ENCODE results near the gene BCAR1. TPM values are rescaled to one million over a fixed set of nuclear protein-coding genes. Genes with fewer than 3 reads are reported as not detected.
A peak's percentile ranks its signal among the peaks of the same experiment; 100 is the strongest.
"Not testable (repeated sequence)": the region's sequence is repeated elsewhere in the genome, so short reads cannot be mapped to it uniquely, and the experiment has no call there.

Gene BCAR1
- total RNA-seq, 8 experiments from 2014 or later, result 14.5 to 38.4 (median 22.2) TPM

GRCh38 chr16:75230471-75231110 is 20.8 kb downstream of the BCAR1 start:
- no peak overlapping the region for H3K27ac ChIP-seq
- H3K4me1 ChIP-seq (replicated peaks in 1 of 2), result peaks cover 3% of the 10 kb centered on the region in 2 donors
- no peak overlapping the region for H3K4me3 ChIP-seq
- 63 to 100% (median 90%) methylated on average over 1 to 8 of the region's 9 CpGs; no CpG with 5 or more reads in 1 of the 10 experiments for WGBS, 10 experiments
- in situ Hi-C loops (cut with MboI; ENCODE audit: low pct_unique_long_range_greater_than_20kb in 2 of 9, low sequenced_read_pairs in 9 of 9, unreplicated experiment in 9 of 9), result loop anchor here in 1 of 9 experiments (25.0 kb wide), 1 partner anchor 157 kb away; no protein-coding TSS in a partner anchor
- ATAC-seq (replicated peaks in 6 of 8), result no peak

GRCh38 chr16:75229172-75230031 is 22.0 kb downstream of the BCAR1 start:
- no peak overlapping the region for H3K27ac ChIP-seq
- in situ Hi-C loops (cut with MboI; ENCODE audit: low pct_unique_long_range_greater_than_20kb in 2 of 9, low sequenced_read_pairs in 9 of 9, unreplicated experiment in 9 of 9), result loop anchor here in 1 of 9 experiments (25.0 kb wide), 1 partner anchor 158 kb away; no protein-coding TSS in a partner anchor

GRCh38 chr16:75228143-75228976 is 23.1 kb downstream of the BCAR1 start:
- H3K4me3 ChIP-seq, result no peak overlapping the region
- peak in 1 of 8 experiments; percentile 8 for ATAC-seq (replicated peaks in 6 of 8)
- no peak overlapping the region for H3K27ac ChIP-seq
- in situ Hi-C loops (cut with MboI; ENCODE audit: low pct_unique_long_range_greater_than_20kb in 2 of 9, low sequenced_read_pairs in 9 of 9, unreplicated experiment in 9 of 9), result loop anchor here in 1 of 9 experiments (25.0 kb wide), 1 partner anchor 159 kb away; no protein-coding TSS in a partner anchor
- H3K4me1 ChIP-seq (replicated peaks in 1 of 2), result no peaks in the 10 kb centered on the region
- 86 to 100% (median 97%) methylated on average over 1 to 7 of the region's 17 CpGs; no CpG with 5 or more reads in 6 of the 10 experiments for WGBS, 10 experiments

More at GRCh38 chr16:75229172-75230031, 22.0 kb downstream of the BCAR1 start:
- Histone ChIP-seq H3K4me1 (replicated peaks in 1 of 2) (peaks cover 3% of the 10 kb centered on the region in 2 donors), H3K4me3 (no peak overlapping the region)
- WGBS, 10 experiments, result 90 to 100% (median 92%) methylated on average over 4 to 9 of the region's 48 CpGs; no CpG with 5 or more reads in 6 of the 10 experiments
- ATAC-seq (replicated peaks in 6 of 8), result no peak

- Histone ChIP-seq H3K4me3 (no peak overlapping the region), H3K4me1 (replicated peaks in 1 of 2) (no peaks in the 10 kb centered on the region), H3K27ac (no peak overlapping the region)
- in situ Hi-C loops (cut with MboI; ENCODE audit: low pct_unique_long_range_greater_than_20kb in 2 of 9, low sequenced_read_pairs in 9 of 9, unreplicated experiment in 9 of 9), result loop anchor here in 1 of 9 experiments (25.0 kb wide), 1 partner anchor 160 kb away; no protein-coding TSS in a partner anchor
- ATAC-seq (replicated peaks in 6 of 8), result peak in 1 of 8 experiments; percentile 23
- 88 to 100% (median 98%) methylated on average over 2 to 11 of the region's 18 CpGs; no CpG with 5 or more reads in 6 of the 10 experiments for WGBS, 10 experiments
Observed at GRCh38 chr16:75227361-75228142, 23.9 kb downstream of the BCAR1 start.

- Histone ChIP-seq H3K27ac (no peak overlapping the region), H3K4me1 (replicated peaks in 1 of 2) (no peaks in the 10 kb centered on the region), H3K4me3 (no peak overlapping the region)
- no peak for ATAC-seq (replicated peaks in 6 of 8)
- WGBS, 10 experiments, result 84 to 100% (median 93%) methylated on average over 1 to 7 of the region's 22 CpGs; no CpG with 5 or more reads in 6 of the 10 experiments
- in situ Hi-C loops (cut with MboI; ENCODE audit: low pct_unique_long_range_greater_than_20kb in 2 of 9, low sequenced_read_pairs in 9 of 9, unreplicated experiment in 9 of 9), result loop anchor here in 1 of 9 experiments (25.0 kb wide), 1 partner anchor 161 kb away; no protein-coding TSS in a partner anchor
Observed at GRCh38 chr16:75226550-75227360, 24.7 kb downstream of the BCAR1 start.

- in situ Hi-C loops (cut with MboI; ENCODE audit: low pct_unique_long_range_greater_than_20kb in 2 of 9, low sequenced_read_pairs in 9 of 9, unreplicated experiment in 9 of 9), result loop anchor here in 1 of 9 experiments (25.0 kb wide), 1 partner anchor 161 kb away; no protein-coding TSS in a partner anchor
- H3K4me1 ChIP-seq (replicated peaks in 1 of 2), result no peaks in the 10 kb centered on the region
- no peak for ATAC-seq (replicated peaks in 6 of 8)
- 87 to 100% methylated on average over 1 to 3 of the region's 26 CpGs; no CpG with 5 or more reads in 8 of the 10 experiments for WGBS, 10 experiments
- no peak overlapping the region for H3K27ac ChIP-seq
- no peak overlapping the region for H3K4me3 ChIP-seq
Observed at GRCh38 chr16:75225678-75226515, 25.5 kb downstream of the BCAR1 start.

GRCh38 chr16:75225092-75225491 is 26.3 kb downstream of the BCAR1 start:
- no peak overlapping the region for H3K27ac ChIP-seq
- 88 to 91% methylated on average over 5 of the region's 12 CpGs; no CpG with 5 or more reads in 8 of the 10 experiments for WGBS, 10 experiments
- H3K4me3 ChIP-seq, result no peak overlapping the region
- in situ Hi-C loops (cut with MboI; ENCODE audit: low pct_unique_long_range_greater_than_20kb in 2 of 9, low sequenced_read_pairs in 9 of 9, unreplicated experiment in 9 of 9), result loop anchor here in 1 of 9 experiments (25.0 kb wide), 1 partner anchor 162 kb away; no protein-coding TSS in a partner anchor
- ATAC-seq (replicated peaks in 6 of 8), result peak in 2 of 8 experiments; percentile 5 to 9
- H3K4me1 ChIP-seq (replicated peaks in 1 of 2), result no peaks in the 10 kb centered on the region

- Histone ChIP-seq H3K27ac (no peak overlapping the region), H3K4me1 (replicated peaks in 1 of 2) (no peaks in the 10 kb centered on the region), H3K4me3 (no peak overlapping the region)
- peak in 4 of 8 experiments; percentile 8 to 35 (median 10) for ATAC-seq (replicated peaks in 6 of 8)
- in situ Hi-C loops (cut with MboI; ENCODE audit: low pct_unique_long_range_greater_than_20kb in 2 of 9, low sequenced_read_pairs in 9 of 9, unreplicated experiment in 9 of 9), result loop anchor here in 7 of 9 experiments (25.0 kb wide), 3 partner anchors 163 to 1938 kb away; no protein-coding TSS in a partner anchor
- WGBS, 10 experiments, result 37 to 100% (median 79%) methylated on average over 3 to 7 of the region's 20 CpGs; no CpG with 5 or more reads in 6 of the 10 experiments
Observed at GRCh38 chr16:75224306-75225082, 26.9 kb downstream of the BCAR1 start.

GRCh38 chr16:75223129-75223528 is 28.3 kb downstream of the BCAR1 start:
- in situ Hi-C loops (cut with MboI; ENCODE audit: low pct_unique_long_range_greater_than_20kb in 2 of 9, low sequenced_read_pairs in 9 of 9, unreplicated experiment in 9 of 9), result loop anchor here in 6 of 9 experiments (25.0 kb wide), 3 partner anchors 164 to 1939 kb away; no protein-coding TSS in a partner anchor
- peak in 1 of 8 experiments; percentile 2 for ATAC-seq (replicated peaks in 6 of 8)
- not testable (repeated sequence) for H3K27ac ChIP-seq; H3K4me1 ChIP-seq (replicated peaks in 1 of 2); H3K4me3 ChIP-seq
- WGBS, 10 experiments, result no CpG with 5 or more reads among the region's 20 CpGs

Measured in motor neuron (in vitro differentiated cells).